ENCODE data around the gene PAPSS2. TPM values are rescaled to one million over a fixed set of nuclear protein-coding genes. Genes with fewer than 3 reads are reported as not detected.

Gene PAPSS2
- polyA plus RNA-seq, 1 experiment = 133 TPM

- H3K36me3 ChIP-seq (ENCODE audit: control insufficient read depth, insufficient read depth, low read length) = peaks cover 4% of the 10 kb centered on the region
- DNase-seq (ENCODE audit: low read depth) = no peak
- no peak overlapping the region for H3K4me3 ChIP-seq (ENCODE audit: low read depth, low read length)
- POLR2A ChIA-PET = no interaction called here
- H3K27me3 ChIP-seq (ENCODE audit: control insufficient read depth, insufficient read depth, low read length) = no peaks in the 10 kb centered on the region
- TF ChIP-seq CTCF (IDR thresholded peaks at IDR 0.05; ENCODE audit: insufficient read depth, low read depth, low read length) = no peak
- CTCF ChIA-PET = interaction anchor here (1.2 to 1.8 kb wide), 2 partner anchors 27 to 54 kb away, joined by 3 to 6 read pairs; no protein-coding TSS in a partner anchor
These were observed 47.6 kb downstream of the PAPSS2 start for GRCh38 chr10:87707254-87707653.

- POLR2A ChIA-PET = no interaction called here
- Histone ChIP-seq H3K4me3 (ENCODE audit: low read depth, low read length) (no peak overlapping the region), H3K36me3 (ENCODE audit: control insufficient read depth, insufficient read depth, low read length) (peaks cover 12% of the 10 kb centered on the region), H3K27me3 (ENCODE audit: control insufficient read depth, insufficient read depth, low read length) (no peaks in the 10 kb centered on the region)
- TF ChIP-seq CTCF (IDR thresholded peaks at IDR 0.05; ENCODE audit: insufficient read depth, low read depth, low read length) = no peak
- no peak for DNase-seq (ENCODE audit: low read depth)
- CTCF ChIA-PET = interaction anchor here (1.6 kb wide), 1 partner anchor 12 kb away, joined by 5 read pairs; no protein-coding TSS in a partner anchor
These were observed 53.4 kb downstream of the PAPSS2 start for GRCh38 chr10:87712913-87713616.

GRCh38 chr10:87713707-87714106, 54.0 kb downstream of the PAPSS2 start:
- H3K27me3 ChIP-seq (ENCODE audit: control insufficient read depth, insufficient read depth, low read length) = no peaks in the 10 kb centered on the region
- ChIA-PET POLR2A (no interaction called here), CTCF (interaction anchor here (0.9 to 1.6 kb wide), 2 partner anchors 12 to 21 kb away, joined by 3 to 5 read pairs; no protein-coding TSS in a partner anchor)
- no peak overlapping the region for H3K4me3 ChIP-seq (ENCODE audit: low read depth, low read length)
- peaks cover 15% of the 10 kb centered on the region for H3K36me3 ChIP-seq (ENCODE audit: control insufficient read depth, insufficient read depth, low read length)
- no peak for DNase-seq (ENCODE audit: low read depth)
- TF ChIP-seq CTCF (IDR thresholded peaks at IDR 0.05; ENCODE audit: insufficient read depth, low read depth, low read length) = no peak

- ChIA-PET POLR2A (no interaction called here), CTCF (interaction anchor here (1.0 to 1.3 kb wide), 3 partner anchors 10 to 19 kb away, joined by 3 read pairs; no protein-coding TSS in a partner anchor)
- Histone ChIP-seq H3K27me3 (ENCODE audit: control insufficient read depth, insufficient read depth, low read length) (no peaks in the 10 kb centered on the region), H3K4me3 (ENCODE audit: low read depth, low read length) (no peak overlapping the region), H3K36me3 (ENCODE audit: control insufficient read depth, insufficient read depth, low read length) (peaks cover 14% of the 10 kb centered on the region)
- TF ChIP-seq CTCF (IDR thresholded peaks at IDR 0.05; ENCODE audit: insufficient read depth, low read depth, low read length) = no peak
- no peak for DNase-seq (ENCODE audit: low read depth)
These were observed 56.1 kb downstream of the PAPSS2 start for GRCh38 chr10:87715552-87716347.

GRCh38 chr10:87716348-87716670, 56.6 kb downstream of the PAPSS2 start:
- CTCF ChIA-PET = interaction anchor here (1.0 to 1.3 kb wide), 2 partner anchors 13 to 18 kb away, joined by 3 read pairs; no protein-coding TSS in a partner anchor
- no peak for TF ChIP-seq CTCF (IDR thresholded peaks at IDR 0.05; ENCODE audit: insufficient read depth, low read depth, low read length)

More at GRCh38 chr10:87716348-87716670, 56.6 kb downstream of the PAPSS2 start:
- POLR2A ChIA-PET = no interaction called here
- DNase-seq (ENCODE audit: low read depth) = no peak
- Histone ChIP-seq H3K27me3 (ENCODE audit: control insufficient read depth, insufficient read depth, low read length) (no peaks in the 10 kb centered on the region), H3K36me3 (ENCODE audit: control insufficient read depth, insufficient read depth, low read length) (peaks cover 14% of the 10 kb centered on the region), H3K4me3 (ENCODE audit: low read depth, low read length) (no peak overlapping the region)

Data from BJ (cell line).